NCI-H128 (cell line): Measurements from ENCODE around the gene TNPO1.

Experiments used
- DNase-seq: peaks from one replicate; lab custom pipeline; 2025; ENCODE audit not compliant: unreplicated experiment; lab: John Stamatoyannopoulos, UW

Gene TNPO1

GRCh38 chr5:72850113-72850512 lies 33.7 kb downstream of the TNPO1 start:
- DNase-seq = no peak

- no peak for DNase-seq
Observed at GRCh38 chr5:72852356-72852755, 35.9 kb downstream of the TNPO1 start.

GRCh38 chr5:72854419-72854818 lies 38.0 kb downstream of the TNPO1 start:
- no peak for DNase-seq

GRCh38 chr5:72855821-72856220 lies 39.4 kb downstream of the TNPO1 start:
- DNase-seq = no peak

- DNase-seq = no peak
Observed at GRCh38 chr5:72857396-72857795, 40.9 kb downstream of the TNPO1 start.

GRCh38 chr5:72859127-72859526 lies 42.7 kb downstream of the TNPO1 start:
- no peak for DNase-seq

GRCh38 chr5:72860499-72860898 lies 44.0 kb downstream of the TNPO1 start:
- no peak for DNase-seq

GRCh38 chr5:72871366-72872024 lies 55.0 kb downstream of the TNPO1 start:
- DNase-seq = no peak

- no peak for DNase-seq
Observed at GRCh38 chr5:72878854-72879253, 62.4 kb downstream of the TNPO1 start.

- DNase-seq = no peak
Observed at GRCh38 chr5:72882989-72883388, 66.5 kb downstream of the TNPO1 start.

GRCh38 chr5:72883850-72884249 lies 67.4 kb downstream of the TNPO1 start:
- no peak for DNase-seq

- DNase-seq = no peak
Observed at GRCh38 chr5:72884892-72885291, 68.4 kb downstream of the TNPO1 start.

- no peak for DNase-seq
Observed at GRCh38 chr5:72885824-72886223, 69.4 kb downstream of the TNPO1 start.

- no peak for DNase-seq
Observed at GRCh38 chr5:72888595-72888994, 72.1 kb downstream of the TNPO1 start.

GRCh38 chr5:72889324-72889723 lies 72.9 kb downstream of the TNPO1 start:
- DNase-seq = no peak

- DNase-seq = no peak
Observed at GRCh38 chr5:72892846-72893245, 76.4 kb downstream of the TNPO1 start.

GRCh38 chr5:72895758-72896157 lies 79.3 kb downstream of the TNPO1 start:
- DNase-seq = no peak

GRCh38 chr5:72906806-72907205 lies 90.3 kb downstream of the TNPO1 start:
- DNase-seq = no peak

GRCh38 chr5:72908664-72909063 lies 92.2 kb downstream of the TNPO1 start:
- no peak for DNase-seq

- no peak for DNase-seq
Observed at GRCh38 chr5:72917371-72917776, 100.9 kb downstream of the TNPO1 start.

- DNase-seq = no peak
Observed at GRCh38 chr5:72920690-72921502, 104.4 kb downstream of the TNPO1 start.

- no peak for DNase-seq
Observed at GRCh38 chr5:72921886-72922285, 105.4 kb downstream of the TNPO1 start.

GRCh38 chr5:72922422-72922821 lies 106.0 kb downstream of the TNPO1 start:
- no peak for DNase-seq
